Stimulated activated CD8-positive, alpha-beta memory T cell treated with anti-CD3 and anti-CD28 coated beads, Interleukin-2, amount 100 ng/mL, for 1 hour (primary cell): ENCODE results near the gene ISG15.
"Not testable (repeated sequence)": the region's sequence is repeated elsewhere in the genome, so short reads cannot be mapped to it uniquely, and the experiment has no call there.

Experiments used
- DNase-seq, 2 donors: peaks; one replicate each; pipeline ENCODE4 v3.0.0-alpha.2; 2020; ENCODE audit warnings: low read depth in 2 of 2

Gene ISG15

GRCh38 chr1:1011396-1011949 lies 1.8 kb upstream of the ISG15 start:
- DNase-seq, result no peak

GRCh38 chr1:1012736-1013104 lies 577 bp upstream of the ISG15 start:
- not testable (repeated sequence) for DNase-seq

- no peak for DNase-seq
Observed at GRCh38 chr1:1013922-1014648, 788 bp downstream of the ISG15 start.

GRCh38 chr1:1014799-1015681 lies 1.7 kb downstream of the ISG15 start:
- no peak for DNase-seq

- not testable (repeated sequence) for DNase-seq
Observed at GRCh38 chr1:1017397-1018320, 4.4 kb downstream of the ISG15 start.

- not testable (repeated sequence) for DNase-seq
Observed at GRCh38 chr1:1018321-1018685, 5.0 kb downstream of the ISG15 start.

- DNase-seq, result peak; percentile 53 to 70
Observed at GRCh38 chr1:1019122-1019999, 6.1 kb downstream of the ISG15 start.

GRCh38 chr1:1020000-1020404 lies 6.7 kb downstream of the ISG15 start, which contains the start of gene AGRN:
Gene AGRN (plus strand): TSS chr1:1020120. CDS start chr1:1020173, 53 bp downstream.
- no peak for DNase-seq

- DNase-seq, result no peak
Observed at GRCh38 chr1:1020415-1021009, 7.2 kb downstream of the ISG15 start.

GRCh38 chr1:1021010-1021919 lies 8.0 kb downstream of the ISG15 start:
- DNase-seq, result no peak

- no peak for DNase-seq
Observed at GRCh38 chr1:1021920-1022259, 8.6 kb downstream of the ISG15 start.

GRCh38 chr1:1022302-1023009 lies 9.2 kb downstream of the ISG15 start:
- no peak for DNase-seq

GRCh38 chr1:1023700-1024099 lies 10.4 kb downstream of the ISG15 start:
- DNase-seq, result no peak

GRCh38 chr1:1024149-1024770 lies 11.0 kb downstream of the ISG15 start:
- no peak for DNase-seq

GRCh38 chr1:1024771-1025699 lies 11.7 kb downstream of the ISG15 start:
- DNase-seq, result no peak

- DNase-seq, result no peak
Observed at GRCh38 chr1:1025730-1026129, 12.4 kb downstream of the ISG15 start.
